ENCODE results near the gene TTYH1.

DNA sequence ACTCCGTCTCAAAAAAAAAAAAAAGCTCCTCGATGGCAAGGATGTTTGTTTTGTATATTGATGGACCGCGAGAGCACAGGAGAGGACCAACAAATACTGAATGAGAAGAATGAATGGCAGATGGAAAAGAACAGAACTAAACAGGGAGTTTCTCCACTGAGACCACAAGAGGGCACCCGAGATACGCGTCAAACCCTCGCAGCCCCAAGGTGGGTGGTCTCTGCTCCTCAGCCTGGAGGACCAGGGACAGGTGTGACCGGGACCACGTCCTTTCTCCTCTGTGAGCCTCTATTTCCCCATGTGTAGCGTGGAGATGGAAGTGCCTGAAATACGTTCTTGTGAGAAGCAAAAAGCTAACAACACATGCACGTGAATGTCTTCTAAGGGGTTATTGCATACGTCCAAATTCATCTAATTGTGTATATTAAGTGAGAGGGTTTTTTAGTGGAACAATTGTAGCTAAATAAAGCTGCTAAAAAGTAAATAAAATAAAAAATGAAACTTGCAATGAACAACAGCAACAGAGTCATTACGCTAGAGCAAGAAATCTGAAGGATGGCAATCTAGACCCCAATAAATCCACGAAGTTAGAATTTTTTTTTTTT, 66.2 kb downstream of the TTYH1 start:
- TF ChIP-seq GATA1 (IDR thresholded peaks at IDR 0.05; ENCODE audit: low read depth, low read length) (no peak), POLR2A (IDR thresholded peaks at IDR 0.05; ENCODE audit: low read length) (no peak)

All from erythroblast (primary cell).